GM21381 (cell line): ENCODE measurements around the gene HERPUD1.
"Not testable (repeated sequence)": the region's sequence is repeated elsewhere in the genome, so short reads cannot be mapped to it uniquely, and the experiment has no call there.

Experiments used
- ATAC-seq: cut with Tn5 transposase; IDR thresholded peaks from one replicate; pipeline ENCODE4 v1.9.1; 2021; ENCODE audit warnings: mild to moderate bottlenecking, moderate library complexity; ENCODE audit not compliant: unreplicated experiment

The HERPUD1 gene

GRCh38 chr16:56953006-56953405, 21.1 kb downstream of the HERPUD1 start:
- no peak for ATAC-seq

DNA sequence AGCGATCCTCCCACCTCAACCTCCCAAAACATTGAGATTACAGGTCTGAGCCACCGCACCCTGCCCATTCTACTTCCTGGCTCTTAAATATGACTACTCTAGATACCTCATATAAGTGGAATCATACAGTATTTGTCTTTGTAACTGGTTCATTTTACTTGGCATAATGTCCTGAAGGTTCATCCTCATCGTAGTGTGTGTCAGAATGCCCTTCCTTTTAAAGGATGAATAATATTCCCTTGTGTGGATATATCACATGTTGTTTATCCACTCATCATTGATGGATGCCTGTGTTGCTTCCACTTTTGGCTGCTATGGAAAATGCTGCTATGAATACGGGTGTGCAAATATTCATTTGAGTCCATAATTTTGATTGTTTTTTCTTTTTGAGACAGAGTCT, 24.1 kb downstream of the HERPUD1 start:
- ATAC-seq: no peak

DNA sequence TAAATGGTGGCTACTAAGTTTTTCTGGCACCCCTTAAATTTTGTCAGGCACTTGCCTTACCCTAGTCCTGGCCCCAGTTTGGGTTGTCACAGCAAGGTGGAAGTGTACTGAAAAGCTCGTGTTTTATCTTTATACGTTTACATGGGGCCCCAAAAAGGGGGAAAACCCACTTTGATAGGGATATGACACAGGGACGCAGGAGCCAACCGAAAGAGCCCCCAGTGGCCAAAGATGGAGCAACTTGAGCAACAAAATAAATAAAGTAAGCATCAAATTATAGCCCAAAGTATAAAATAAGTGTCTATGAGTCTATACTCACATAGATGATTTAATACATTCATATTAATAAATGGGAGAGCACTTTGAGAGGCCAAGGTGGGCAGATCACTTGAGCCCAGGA, 24.8 kb downstream of the HERPUD1 start:
- no peak for ATAC-seq

GRCh38 chr16:56960681-56961281, 28.8 kb downstream of the HERPUD1 start:
- no peak for ATAC-seq

DNA sequence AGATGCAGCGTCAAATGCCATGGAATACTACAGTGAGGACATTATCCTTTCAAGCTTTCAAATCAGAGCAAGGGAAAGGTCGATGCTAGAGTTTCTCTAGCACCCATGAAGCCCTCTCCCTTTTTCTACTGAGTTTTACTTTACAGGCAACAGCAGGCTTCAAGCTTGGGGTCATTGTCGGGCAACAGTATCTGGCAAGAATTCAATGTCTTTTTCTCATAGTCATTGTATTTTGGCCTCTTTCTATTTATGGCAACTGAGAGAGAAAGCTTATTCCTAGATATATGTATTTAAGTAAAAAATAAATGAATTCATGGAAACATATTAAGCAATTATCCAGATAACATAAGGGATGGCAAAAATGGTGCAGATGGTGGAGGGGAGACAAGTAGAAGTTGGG, 29.4 kb downstream of the HERPUD1 start:
- ATAC-seq: no peak

DNA sequence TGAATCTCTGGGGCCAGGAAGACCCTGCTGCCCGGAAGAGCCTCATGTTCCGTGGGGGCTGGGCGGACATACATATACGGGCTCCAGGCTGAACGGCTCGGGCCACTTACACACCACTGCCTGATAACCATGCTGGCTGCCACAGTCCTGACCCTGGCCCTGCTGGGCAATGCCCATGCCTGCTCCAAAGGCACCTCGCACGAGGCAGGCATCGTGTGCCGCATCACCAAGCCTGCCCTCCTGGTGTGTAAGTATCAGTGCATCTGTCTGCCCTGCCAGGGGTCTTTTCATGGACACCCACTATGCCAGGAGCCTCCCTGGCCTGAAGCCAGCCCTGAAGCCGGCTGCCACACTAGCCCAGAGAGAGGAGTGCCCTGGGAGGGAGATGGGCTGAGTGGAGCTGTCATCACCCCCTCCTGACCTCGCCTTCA, 29.9 kb downstream of the HERPUD1 start, which contains the start of gene CETP:
CETP (plus strand) TSS at position 100 of the 431 bp plus-strand sequence; CDS start at position 130, 30 bp downstream.
- ATAC-seq: no peak

GRCh38 chr16:56964243-56965148, 32.6 kb downstream of the HERPUD1 start:
- no peak for ATAC-seq

DNA sequence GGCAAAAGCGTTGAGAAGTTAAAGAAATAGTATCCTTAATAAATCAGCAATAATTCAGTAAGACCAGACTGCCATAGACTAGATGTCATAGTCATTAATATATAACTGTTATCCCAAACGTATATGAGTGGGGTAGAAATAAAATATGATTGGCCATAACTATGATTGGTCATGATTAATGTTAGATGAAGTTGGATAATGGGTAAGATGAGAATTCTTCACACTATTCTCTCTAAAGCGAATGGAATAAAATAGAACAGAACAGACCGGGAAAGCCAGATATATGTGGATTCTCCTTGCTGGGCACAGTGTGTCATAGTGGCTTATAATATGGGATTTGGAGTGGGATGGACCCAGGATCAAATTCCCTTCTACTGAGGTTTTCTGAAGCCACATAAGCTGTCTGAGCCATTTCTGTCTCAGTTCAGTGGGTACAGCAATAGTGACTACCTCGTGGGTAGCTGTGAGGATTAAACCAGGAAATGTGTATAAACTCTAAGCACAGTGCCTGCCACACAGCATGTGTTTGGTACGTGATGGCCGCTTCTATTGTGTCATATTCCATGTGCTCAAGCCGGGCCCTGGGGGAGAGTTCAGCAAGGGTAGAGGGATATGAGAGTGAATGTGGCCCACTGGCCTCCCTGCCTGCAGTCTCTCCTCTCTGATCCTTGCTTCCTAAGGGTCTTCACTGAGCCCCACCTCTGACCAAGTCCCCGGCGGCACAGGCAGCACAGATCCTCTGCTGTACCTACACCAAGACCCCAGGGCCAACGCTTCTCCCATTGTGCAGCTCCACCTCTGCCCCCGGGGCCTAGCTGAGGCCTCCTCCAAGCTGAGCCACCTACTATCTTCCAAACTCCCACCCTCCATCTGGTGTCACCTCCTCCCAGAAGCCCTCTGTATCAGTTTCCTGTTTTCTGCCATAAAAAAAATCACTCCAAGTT, 33.5 kb downstream of the HERPUD1 start:
- ATAC-seq: no peak

DNA sequence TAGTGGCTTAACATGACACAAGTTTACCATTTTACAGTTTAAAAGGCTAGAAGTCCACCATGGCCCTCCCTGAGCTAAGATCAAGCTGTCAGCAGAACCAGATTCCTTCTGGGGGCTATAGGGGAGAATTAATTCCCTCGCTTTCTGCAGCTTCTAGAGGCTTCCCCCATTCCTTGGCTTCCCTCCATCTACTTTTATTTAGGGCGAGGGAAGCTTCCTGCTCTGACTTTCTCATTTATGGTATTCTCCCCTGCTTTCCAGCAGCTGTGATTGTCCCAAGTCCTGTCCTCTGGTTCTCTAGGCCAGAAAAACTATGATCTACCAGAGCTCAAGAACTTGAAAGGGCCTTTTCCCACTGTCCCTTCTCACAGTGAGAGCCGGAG, 34.1 kb downstream of the HERPUD1 start:
- ATAC-seq: no peak

DNA sequence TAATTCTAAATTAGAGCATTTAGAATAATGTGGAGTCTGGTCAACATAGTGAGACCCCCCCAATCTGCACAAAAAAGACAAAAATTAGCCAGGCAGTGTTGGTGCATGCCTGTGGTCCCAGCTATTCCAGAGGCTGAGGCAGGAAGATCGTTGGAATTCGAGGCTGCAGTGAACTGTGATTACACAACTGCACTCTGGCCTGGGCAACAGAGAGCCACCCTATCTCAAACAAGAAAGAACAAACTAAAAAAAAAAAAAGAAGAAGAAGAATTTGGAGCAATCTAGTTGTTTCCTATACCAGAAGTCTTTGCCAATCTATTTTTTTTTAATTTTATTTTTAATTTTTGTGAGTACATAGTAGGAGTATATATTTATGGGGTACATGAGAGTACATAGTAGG, 35.8 kb downstream of the HERPUD1 start:
- ATAC-seq: no peak

DNA sequence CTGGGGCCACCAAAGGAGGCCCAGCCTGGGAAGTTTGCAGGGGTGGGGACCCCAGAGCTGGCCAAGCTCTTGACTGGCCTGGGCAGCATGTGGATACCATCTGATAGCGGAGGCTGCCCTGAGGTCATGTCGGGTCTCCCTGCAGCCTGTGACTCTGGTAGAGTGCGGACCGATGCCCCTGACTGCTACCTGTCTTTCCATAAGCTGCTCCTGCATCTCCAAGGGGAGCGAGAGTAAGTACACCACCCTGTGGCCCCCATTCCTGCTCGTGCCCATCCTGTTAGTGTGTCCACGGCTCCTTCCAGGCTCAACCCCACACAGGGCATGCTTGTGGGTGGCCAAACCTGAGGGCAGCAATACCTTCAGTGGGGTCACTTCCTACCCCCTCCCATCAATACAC, 37.8 kb downstream of the HERPUD1 start:
- ATAC-seq: no peak

DNA sequence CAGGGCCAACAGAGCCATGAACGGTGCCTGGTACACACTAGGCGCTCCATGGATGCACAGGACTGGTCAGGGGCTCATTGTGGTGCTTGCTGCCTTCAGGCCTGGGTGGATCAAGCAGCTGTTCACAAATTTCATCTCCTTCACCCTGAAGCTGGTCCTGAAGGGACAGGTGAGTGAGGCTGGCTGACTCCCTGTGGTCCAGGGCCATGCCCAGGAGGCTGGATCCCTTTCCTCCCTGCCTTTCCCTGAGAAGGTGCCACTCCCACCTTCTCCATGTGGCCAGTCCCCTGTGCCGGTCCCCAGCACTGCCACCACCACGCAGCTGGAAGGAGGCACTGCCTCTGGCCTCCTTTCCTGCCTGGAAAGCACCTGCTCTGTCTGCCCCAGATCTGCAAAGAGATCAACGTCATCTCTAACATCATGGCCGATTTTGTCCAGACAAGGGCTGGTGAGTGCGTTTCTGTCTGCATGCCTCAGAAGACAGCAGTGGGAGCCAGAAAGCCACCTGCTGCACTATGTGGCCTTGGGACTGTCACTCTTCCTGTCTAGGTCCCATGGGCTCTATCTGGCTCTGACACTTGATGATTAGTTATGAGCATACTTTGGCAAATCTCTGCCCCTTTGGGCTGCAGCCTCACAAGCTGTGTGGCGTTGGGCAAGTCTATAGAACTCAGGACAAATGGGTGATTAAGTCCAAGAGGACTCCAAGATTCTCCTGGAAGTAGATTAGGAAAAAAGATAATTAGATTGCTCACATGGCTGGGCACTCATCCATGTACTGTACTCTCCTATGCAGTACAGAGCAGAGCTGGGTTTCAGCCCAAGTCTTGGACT, 39.2 kb downstream of the HERPUD1 start:
- ATAC-seq: peak; percentile 72

DNA sequence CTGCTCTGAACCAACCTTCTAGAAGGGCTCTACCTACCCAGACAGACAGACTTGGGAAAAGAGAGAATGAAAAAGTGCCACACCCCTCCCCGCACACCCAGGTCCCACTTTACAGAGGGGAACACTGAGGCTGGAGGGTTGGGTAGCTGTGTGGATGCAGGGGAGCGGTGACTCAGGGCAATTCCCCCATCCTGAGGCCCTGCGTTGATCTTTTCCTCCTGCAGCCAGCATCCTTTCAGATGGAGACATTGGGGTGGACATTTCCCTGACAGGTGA, 39.8 kb downstream of the HERPUD1 start:
- no peak for ATAC-seq

GRCh38 chr16:56972403-56973293, 40.7 kb downstream of the HERPUD1 start:
- no peak for ATAC-seq

- no peak for ATAC-seq
Observed at GRCh38 chr16:56973294-56973689, 41.4 kb downstream of the HERPUD1 start.

DNA sequence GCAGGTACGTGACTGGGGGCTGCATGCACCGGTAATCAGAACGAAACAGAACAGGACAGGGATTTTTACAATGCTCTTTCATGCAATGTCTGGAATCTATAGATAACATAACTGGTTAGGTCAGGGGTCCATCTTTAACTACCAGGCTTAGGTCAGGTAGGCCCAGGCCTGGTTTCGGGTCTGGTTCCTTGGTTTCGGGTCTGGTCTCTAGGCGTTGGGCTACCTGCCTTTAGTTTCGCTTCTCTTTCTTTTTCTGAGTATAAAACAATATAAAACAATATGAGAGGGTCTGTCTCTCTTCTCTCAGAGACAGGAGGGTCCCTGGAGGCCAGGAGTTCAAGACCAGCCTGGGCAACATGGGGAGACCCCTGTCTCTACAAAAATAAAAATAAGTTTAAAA, 42.0 kb downstream of the HERPUD1 start:
- not testable (repeated sequence) for ATAC-seq

GRCh38 chr16:56974549-56975300, 42.8 kb downstream of the HERPUD1 start:
- no peak for ATAC-seq

DNA sequence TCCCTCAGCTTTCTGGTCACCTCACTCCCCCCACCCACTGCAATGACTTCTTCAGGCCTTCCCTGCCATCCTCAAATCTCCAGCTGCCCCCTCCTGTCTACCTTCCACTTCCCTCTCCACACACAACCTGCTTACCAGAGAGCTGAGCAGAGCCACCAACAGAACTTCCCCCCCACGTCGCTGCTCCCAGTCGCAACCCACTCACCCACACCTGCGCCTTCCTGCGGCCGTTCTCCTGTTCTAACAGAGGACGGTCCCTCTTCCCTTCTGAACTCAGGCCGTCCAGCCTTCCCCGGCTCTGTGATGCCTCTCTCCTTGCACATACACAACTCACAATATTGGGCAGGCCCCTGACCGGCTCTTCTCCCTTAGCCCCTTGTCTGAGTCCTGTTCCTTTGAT, 43.8 kb downstream of the HERPUD1 start:
- ATAC-seq: no peak

DNA sequence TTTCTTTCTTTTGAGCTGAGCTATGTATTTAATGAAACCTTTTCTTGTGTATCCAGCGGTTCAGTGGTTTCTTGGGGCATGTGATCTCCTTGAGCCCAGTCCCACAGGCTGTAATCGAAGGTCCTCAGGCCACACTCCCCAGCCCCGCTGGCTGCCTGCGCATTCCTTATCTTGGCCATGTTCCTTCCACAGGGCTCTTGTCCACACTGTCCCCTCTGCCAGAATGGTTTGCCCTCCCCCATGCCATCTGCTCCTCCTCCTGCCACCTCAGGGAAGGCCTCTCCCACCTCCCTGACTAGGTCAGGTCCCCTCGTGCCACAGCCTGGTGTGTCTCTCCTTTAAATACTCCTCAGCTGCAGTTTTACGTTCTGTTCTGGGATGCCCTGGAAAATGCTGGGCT, 45.3 kb downstream of the HERPUD1 start:
- ATAC-seq: no peak
